Muscle of back (tissue), 13 donors: Measurements from ENCODE around the gene LINGO4. TPM values are rescaled to one million over a fixed set of nuclear protein-coding genes. Genes with fewer than 3 reads are reported as not detected.

Experiments used
- DNase-seq, 3 donors: peaks; one replicate each; pipeline versions ENCODE4 v3.0.0 to v3.0.0-alpha.2; 2013
- long read RNA-seq, 9 donors: transcript quantifications; one replicate each; lab custom pipeline, GENCODE V29; 2026
- polyA plus RNA-seq, 10 donors: library from polyadenylated mRNA; unstranded; fragments of 120-200 nt; gene quantifications; one replicate each; pipeline ENCODE4 v1.2.1, GENCODE V29; 2013; ENCODE audit not compliant: insufficient read length in 10 of 10

LINGO4 gene, protein sequence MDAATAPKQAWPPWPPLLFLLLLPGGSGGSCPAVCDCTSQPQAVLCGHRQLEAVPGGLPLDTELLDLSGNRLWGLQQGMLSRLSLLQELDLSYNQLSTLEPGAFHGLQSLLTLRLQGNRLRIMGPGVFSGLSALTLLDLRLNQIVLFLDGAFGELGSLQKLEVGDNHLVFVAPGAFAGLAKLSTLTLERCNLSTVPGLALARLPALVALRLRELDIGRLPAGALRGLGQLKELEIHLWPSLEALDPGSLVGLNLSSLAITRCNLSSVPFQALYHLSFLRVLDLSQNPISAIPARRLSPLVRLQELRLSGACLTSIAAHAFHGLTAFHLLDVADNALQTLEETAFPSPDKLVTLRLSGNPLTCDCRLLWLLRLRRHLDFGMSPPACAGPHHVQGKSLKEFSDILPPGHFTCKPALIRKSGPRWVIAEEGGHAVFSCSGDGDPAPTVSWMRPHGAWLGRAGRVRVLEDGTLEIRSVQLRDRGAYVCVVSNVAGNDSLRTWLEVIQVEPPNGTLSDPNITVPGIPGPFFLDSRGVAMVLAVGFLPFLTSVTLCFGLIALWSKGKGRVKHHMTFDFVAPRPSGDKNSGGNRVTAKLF
- polyA plus RNA-seq = under 1 TPM; 0.07 to 0.59 (median 0.26) TPM
- long read RNA-seq, donor 1 = 0 reads
- long read RNA-seq, donor 2 = 0 reads
- long read RNA-seq, donor 3 = 0 reads
- long read RNA-seq, donor 4 = 0 reads
- long read RNA-seq, donor 5 = 0 reads
- long read RNA-seq, donor 6 = 0 reads
- long read RNA-seq, donor 7 = 0 reads
- long read RNA-seq, donor 8 = 0 reads
- long read RNA-seq, donor 9 = 0 reads

GRCh38 chr1:151805066-151805820, at the start of gene LINGO4:
LINGO4 (minus strand) TSS chr1:151805419; CDS start chr1:151802704, 2,715 bp downstream.
- no peak for DNase-seq

GRCh38 chr1:151854658-151855057, 49.4 kb upstream of the LINGO4 start:
- no peak for DNase-seq

- no peak for DNase-seq
These were observed 48.3 kb upstream of the LINGO4 start, which contains the start of gene THEM5 for GRCh38 chr1:151853411-151853943. THEM5 (minus strand) TSS chr1:151853712; CDS start chr1:151853565, 147 bp downstream.

GRCh38 chr1:151852733-151853132, 47.5 kb upstream of the LINGO4 start:
- no peak for DNase-seq

DNA sequence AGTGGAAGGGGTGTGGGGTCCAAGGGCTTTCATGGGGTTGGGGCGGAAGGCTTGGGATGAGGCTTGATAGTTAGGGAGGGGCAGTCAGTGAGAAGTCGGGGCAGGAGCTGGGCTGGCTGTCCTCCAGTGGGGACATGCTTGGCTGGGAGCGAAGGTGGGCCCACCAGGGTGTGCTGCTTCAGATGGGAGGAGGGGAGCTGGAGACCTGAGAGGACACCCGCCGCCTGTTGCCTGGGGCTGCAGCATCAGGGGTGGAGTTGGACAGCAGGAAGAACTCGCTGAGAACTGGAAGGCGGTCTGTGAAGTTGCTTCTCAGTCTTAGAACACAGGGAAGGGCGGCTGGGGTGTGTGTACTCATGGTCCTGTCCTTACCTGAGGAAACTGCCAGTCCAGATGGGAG, 46.7 kb upstream of the LINGO4 start:
- DNase-seq = no peak

- DNase-seq = no peak
These were observed 44.7 kb upstream of the LINGO4 start for GRCh38 chr1:151849871-151850270.

GRCh38 chr1:151849126-151849525, 43.9 kb upstream of the LINGO4 start:
- DNase-seq = no peak

DNA sequence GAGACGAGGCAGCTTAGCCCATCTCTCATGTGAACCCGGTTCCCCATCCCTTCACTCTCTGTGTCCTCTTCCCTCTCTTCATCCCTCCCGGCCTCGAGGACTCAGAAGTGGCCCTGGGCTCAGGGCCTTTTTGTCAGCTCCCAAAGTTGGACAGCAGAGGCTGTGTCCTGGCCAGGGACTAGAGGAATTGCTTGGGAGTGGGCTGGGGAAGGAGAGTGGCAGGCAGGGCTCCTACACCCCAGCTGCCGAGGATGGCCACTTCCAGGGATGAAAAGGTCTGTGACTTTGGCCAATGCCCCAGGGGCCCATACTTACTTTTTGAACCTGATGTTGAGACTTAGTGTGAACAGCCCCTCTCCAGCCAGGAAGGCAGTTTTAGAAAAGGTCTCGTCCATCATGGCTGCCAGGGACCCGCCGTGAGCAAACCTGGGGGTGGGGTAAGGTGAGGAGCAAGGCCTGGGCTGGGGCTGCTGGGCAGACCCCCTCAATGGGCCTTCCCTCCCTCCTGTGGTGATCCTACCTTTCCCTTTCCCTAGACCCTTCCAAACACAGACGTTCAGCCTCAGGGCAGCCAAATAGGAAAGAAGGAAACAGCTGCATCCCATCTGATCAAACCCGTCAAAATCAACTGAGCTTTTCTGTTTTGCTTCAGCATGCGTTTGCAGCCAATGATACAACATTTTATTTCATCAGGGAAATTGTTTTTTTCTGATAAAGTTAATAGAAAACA, 42.8 kb upstream of the LINGO4 start:
- peak in 1 of 3 donors; percentile 37 for DNase-seq

GRCh38 chr1:151846686-151847237, 41.5 kb upstream of the LINGO4 start:
- DNase-seq = no peak

DNA sequence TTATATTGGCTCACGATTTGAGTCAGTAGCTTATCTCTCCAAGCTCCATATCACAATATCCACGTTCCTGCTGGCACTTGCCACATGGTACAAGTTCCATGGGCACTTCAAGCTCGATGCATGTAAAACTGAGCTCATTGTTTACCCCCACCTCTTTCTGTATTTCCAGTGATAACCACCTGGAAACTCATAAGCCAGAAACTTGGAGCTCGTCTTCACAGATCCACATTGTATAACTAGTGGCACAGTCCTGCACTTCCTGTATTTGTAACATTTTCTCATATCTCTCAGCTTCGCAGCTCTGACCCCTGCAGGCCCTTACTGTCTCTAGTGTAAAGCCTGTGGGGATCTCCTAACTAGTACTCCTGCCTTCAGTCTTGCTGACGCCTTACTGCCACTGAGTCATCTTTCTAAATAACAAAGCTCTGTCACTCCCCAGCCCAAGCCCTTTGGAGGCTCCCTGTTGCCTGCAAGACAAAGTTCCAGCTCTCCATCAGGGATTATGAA, 40.9 kb upstream of the LINGO4 start:
- no peak for DNase-seq

DNA sequence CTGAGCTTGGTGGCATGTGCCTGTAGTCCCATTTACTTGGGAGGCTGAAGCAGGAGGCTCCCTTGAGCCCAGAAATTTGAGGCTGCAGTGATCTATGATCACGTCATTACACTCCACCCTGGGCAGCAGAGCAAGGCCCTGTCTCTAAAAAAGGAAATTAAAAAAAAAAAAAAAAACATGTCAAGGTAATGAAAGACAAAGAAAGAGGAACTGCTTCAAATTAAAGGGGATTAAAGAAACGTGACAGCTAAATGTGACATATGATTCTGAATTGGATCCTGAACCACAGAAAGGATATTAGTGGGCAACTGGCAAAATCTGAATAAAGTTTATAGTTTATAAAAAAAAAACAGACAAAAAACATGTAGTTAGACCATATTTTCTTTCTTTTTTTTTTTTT, 38.2 kb upstream of the LINGO4 start:
- DNase-seq = no peak

- no peak for DNase-seq
These were observed 35.9 kb upstream of the LINGO4 start for GRCh38 chr1:151841141-151841540.

- no peak for DNase-seq
These were observed 35.2 kb upstream of the LINGO4 start for GRCh38 chr1:151840421-151840820.

DNA sequence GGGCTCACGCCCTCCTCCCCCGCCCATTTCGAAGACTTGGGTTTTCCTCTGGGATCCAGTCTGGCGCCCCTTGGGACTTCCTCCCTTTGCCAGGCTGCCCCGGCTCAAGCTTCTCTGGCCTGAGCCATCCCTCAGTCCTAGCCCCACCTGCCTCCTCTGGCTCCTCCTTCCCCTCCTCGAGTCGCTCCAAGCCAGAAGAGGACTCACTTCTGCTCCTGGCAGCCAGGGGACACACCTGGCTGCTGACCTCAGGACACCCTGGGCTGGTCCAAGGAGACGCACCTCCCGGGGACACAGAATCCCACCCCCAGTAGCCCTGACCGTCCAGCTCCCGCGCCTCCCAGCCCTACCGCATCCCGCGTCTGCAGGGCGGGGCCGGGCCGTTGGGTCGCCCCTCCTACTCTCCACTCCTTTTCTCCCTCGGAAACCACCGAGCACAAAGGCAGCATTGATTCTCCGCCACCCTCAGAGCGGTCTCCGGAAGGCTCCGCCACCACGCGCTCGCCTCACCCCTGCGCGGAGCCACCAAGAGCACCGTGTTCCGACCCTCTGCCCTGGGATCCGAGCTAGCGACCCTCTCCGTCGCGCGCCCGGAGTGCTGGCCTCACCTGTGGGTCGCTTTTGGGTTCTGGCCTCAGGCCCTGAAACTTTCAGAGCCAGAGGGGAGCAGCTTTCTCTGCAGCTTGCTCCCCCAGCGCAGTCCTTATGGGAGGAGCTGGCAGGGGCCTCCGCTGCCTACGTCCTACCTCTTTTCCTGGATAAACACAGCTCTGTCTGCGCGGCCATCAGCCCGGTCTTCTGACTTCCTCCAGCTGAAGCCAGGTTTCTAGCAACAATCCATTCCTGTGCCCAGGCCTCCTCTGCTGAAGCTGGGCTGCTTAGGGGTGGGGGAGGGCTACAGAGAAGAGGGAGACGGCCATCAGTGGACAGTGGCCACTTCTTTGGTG, 34.5 kb upstream of the LINGO4 start, which contains the start of gene C2CD4D:
TSS of gene C2CD4D (minus strand) at position 364 of the 947 bp plus-strand sequence. CDS start 831 bp downstream, outside the sequence.
- peak in 1 of 3 donors; percentile 51 for DNase-seq

DNA sequence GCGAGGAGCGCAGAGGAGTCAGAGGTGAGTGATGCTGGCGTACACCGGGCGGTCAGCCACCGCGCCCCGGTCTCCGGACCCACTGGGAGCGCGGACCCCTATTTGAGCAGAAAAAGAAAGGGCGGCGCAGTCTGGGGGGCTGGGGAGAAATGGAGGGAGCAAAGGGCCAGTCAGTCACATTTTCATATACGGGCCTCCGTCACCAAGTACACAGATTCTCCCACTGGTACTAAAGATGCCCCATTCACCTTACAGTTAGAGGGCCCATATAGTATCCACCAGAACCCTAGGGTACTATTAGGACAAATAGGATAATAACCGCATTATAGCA, 33.8 kb upstream of the LINGO4 start:
- DNase-seq = no peak

GRCh38 chr1:151838222-151839081, 33.2 kb upstream of the LINGO4 start:
- DNase-seq = peak in 1 of 3 donors; percentile 62

DNA sequence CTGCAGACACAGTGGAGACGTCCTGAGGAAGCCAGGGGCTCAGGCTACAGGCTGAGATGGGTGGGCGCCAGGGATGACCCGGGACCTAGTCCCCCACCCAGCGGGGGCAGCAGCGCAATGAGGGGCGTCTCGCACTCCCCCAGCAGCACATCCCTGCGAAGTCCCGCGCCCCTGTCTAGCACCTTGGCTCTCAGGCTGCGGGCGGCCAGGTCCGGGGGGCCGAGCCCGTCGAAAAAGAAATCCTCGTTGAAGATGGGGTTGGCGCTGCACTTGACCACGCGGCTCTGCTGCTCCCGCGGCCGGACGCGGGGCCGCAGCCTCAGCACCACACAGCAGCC, 32.6 kb upstream of the LINGO4 start:
- DNase-seq = no peak

DNA sequence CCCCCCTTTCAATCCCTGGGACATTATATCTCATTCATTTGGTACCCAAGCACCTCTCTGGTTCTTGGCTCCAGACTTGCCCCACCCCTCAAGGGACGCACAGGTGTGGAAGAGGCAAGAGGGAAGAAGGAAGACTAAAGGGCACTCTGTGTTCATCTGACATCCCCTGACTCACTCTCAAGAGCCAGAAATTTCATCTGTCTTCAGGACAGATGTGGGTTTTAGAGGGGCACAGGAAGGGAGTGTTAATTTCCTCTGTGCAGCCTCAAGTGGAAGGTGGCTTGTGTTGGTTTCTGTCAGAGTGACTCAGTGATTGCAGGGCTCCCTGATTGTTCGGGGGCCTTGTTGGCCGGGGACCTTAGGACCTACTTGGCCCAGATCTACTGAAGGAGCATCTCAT, 32.0 kb upstream of the LINGO4 start:
- no peak for DNase-seq
